ENCODE results near the gene EXOC4.

Gene EXOC4

GRCh38 chr7:134029743-134030142 is 776.9 kb downstream of the EXOC4 start:
- DNase-seq (ENCODE audit: low read depth in 2 of 2), result no peak

GRCh38 chr7:134030460-134030865 is 777.6 kb downstream of the EXOC4 start:
- DNase-seq (ENCODE audit: low read depth in 2 of 2), result no peak

- DNase-seq (ENCODE audit: low read depth in 2 of 2), result no peak
Observed at GRCh38 chr7:134031835-134032617, 779.1 kb downstream of the EXOC4 start.

GRCh38 chr7:134034652-134035051 is 781.8 kb downstream of the EXOC4 start:
- no peak for DNase-seq (ENCODE audit: low read depth in 2 of 2)

- DNase-seq (ENCODE audit: low read depth in 2 of 2), result no peak
Observed at GRCh38 chr7:134037991-134038390, 785.1 kb downstream of the EXOC4 start.

GRCh38 chr7:134040988-134041387 is 788.1 kb downstream of the EXOC4 start:
- no peak for DNase-seq (ENCODE audit: low read depth in 2 of 2)

- DNase-seq (ENCODE audit: low read depth in 2 of 2), result no peak
Observed at GRCh38 chr7:134041477-134041876, 788.6 kb downstream of the EXOC4 start.

GRCh38 chr7:134042307-134042706 is 789.4 kb downstream of the EXOC4 start:
- no peak for DNase-seq (ENCODE audit: low read depth in 2 of 2)

GRCh38 chr7:134044682-134045081 is 791.8 kb downstream of the EXOC4 start:
- DNase-seq (ENCODE audit: low read depth in 2 of 2), result no peak

- DNase-seq (ENCODE audit: low read depth in 2 of 2), result no peak
Observed at GRCh38 chr7:134045716-134046115, 792.8 kb downstream of the EXOC4 start.

- no peak for DNase-seq (ENCODE audit: low read depth in 2 of 2)
Observed at GRCh38 chr7:134046594-134047128, 793.8 kb downstream of the EXOC4 start.

GRCh38 chr7:134047675-134048074 is 794.8 kb downstream of the EXOC4 start:
- DNase-seq (ENCODE audit: low read depth in 2 of 2), result no peak

- DNase-seq (ENCODE audit: low read depth in 2 of 2), result no peak
Observed at GRCh38 chr7:134048166-134048565, 795.3 kb downstream of the EXOC4 start.

GRCh38 chr7:134051020-134051419 is 798.1 kb downstream of the EXOC4 start:
- no peak for DNase-seq (ENCODE audit: low read depth in 2 of 2)

GRCh38 chr7:134056816-134057215 is 803.9 kb downstream of the EXOC4 start:
- no peak for DNase-seq (ENCODE audit: low read depth in 2 of 2)

GRCh38 chr7:134058521-134058920 is 805.6 kb downstream of the EXOC4 start:
- no peak for DNase-seq (ENCODE audit: low read depth in 2 of 2)

GRCh38 chr7:134058980-134059379 is 806.1 kb downstream of the EXOC4 start:
- no peak for DNase-seq (ENCODE audit: low read depth in 2 of 2)

GRCh38 chr7:134059921-134060320 is 807.0 kb downstream of the EXOC4 start:
- no peak for DNase-seq (ENCODE audit: low read depth in 2 of 2)

- no peak for DNase-seq (ENCODE audit: low read depth in 2 of 2)
Observed at GRCh38 chr7:134060874-134061273, 808.0 kb downstream of the EXOC4 start.

- no peak for DNase-seq (ENCODE audit: low read depth in 2 of 2)
Observed at GRCh38 chr7:134062460-134062859, 809.6 kb downstream of the EXOC4 start.

- DNase-seq (ENCODE audit: low read depth in 2 of 2), result no peak
Observed at GRCh38 chr7:134065415-134065814, 812.5 kb downstream of the EXOC4 start.

GRCh38 chr7:134067164-134067563 is 814.3 kb downstream of the EXOC4 start:
- DNase-seq (ENCODE audit: low read depth in 2 of 2), result no peak

GRCh38 chr7:134068670-134069069 is 815.8 kb downstream of the EXOC4 start:
- DNase-seq (ENCODE audit: low read depth in 2 of 2), result no peak

- no peak for DNase-seq (ENCODE audit: low read depth in 2 of 2)
Observed at GRCh38 chr7:134069187-134069586, 816.3 kb downstream of the EXOC4 start.
